ENCODE data around the gene CARS2. TPM values are rescaled to one million over a fixed set of nuclear protein-coding genes. Genes with fewer than 3 reads are reported as not detected.

The CARS2 gene
- total RNA-seq, 4 donors from 2014 or later: 22.5 to 34.8 (median 28.0) TPM

GRCh38 chr13:110647365-110647737 lies 58.6 kb downstream of the CARS2 start:
- no peak for DNase-seq
- ATAC-seq: no peak
- H3K36me3 ChIP-seq: peaks cover 3 to 19% of the 10 kb centered on the region in 2 donors
- H3K27me3 ChIP-seq: no peaks in the 10 kb centered on the region
- intact Hi-C loops (cut with DNase I; ENCODE audit: low total_unique reads): no loop called here
- no peak overlapping the region for H3K27ac ChIP-seq
- in situ Hi-C loops (cut with MboI; ENCODE audit: low sequenced_read_pairs in 4 of 4): no loop called here
- TF ChIP-seq POLR2A (IDR thresholded peaks at IDR 0.05): no peak
- TF ChIP-seq, protein P1, sequence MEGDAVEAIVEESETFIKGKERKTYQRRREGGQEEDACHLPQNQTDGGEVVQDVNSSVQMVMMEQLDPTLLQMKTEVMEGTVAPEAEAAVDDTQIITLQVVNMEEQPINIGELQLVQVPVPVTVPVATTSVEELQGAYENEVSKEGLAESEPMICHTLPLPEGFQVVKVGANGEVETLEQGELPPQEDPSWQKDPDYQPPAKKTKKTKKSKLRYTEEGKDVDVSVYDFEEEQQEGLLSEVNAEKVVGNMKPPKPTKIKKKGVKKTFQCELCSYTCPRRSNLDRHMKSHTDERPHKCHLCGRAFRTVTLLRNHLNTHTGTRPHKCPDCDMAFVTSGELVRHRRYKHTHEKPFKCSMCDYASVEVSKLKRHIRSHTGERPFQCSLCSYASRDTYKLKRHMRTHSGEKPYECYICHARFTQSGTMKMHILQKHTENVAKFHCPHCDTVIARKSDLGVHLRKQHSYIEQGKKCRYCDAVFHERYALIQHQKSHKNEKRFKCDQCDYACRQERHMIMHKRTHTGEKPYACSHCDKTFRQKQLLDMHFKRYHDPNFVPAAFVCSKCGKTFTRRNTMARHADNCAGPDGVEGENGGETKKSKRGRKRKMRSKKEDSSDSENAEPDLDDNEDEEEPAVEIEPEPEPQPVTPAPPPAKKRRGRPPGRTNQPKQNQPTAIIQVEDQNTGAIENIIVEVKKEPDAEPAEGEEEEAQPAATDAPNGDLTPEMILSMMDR (IDR thresholded peaks at IDR 0.05 in 4 of 5, conservative IDR thresholded peaks at IDR 0.05 in 1 of 5): no peak
- no peaks in the 10 kb centered on the region for H3K4me1 ChIP-seq
- H3K4me3 ChIP-seq: no peak overlapping the region
- no peaks in the 10 kb centered on the region for H3K9me3 ChIP-seq

- Histone ChIP-seq H3K4me3 (no peak overlapping the region), H3K36me3 (peaks cover 3 to 26% of the 10 kb centered on the region in 2 donors), H3K27ac (no peak overlapping the region), H3K9me3 (no peaks in the 10 kb centered on the region), H3K27me3 (no peaks in the 10 kb centered on the region), H3K4me1 (no peaks in the 10 kb centered on the region)
- intact Hi-C loops (cut with DNase I; ENCODE audit: low total_unique reads): no loop called here
- DNase-seq (no peak), ATAC-seq (no peak)
- in situ Hi-C loops (cut with MboI; ENCODE audit: low sequenced_read_pairs in 4 of 4): no loop called here
- no peak for TF ChIP-seq POLR2A (IDR thresholded peaks at IDR 0.05)
- TF ChIP-seq, protein P1 (IDR thresholded peaks at IDR 0.05 in 4 of 5, conservative IDR thresholded peaks at IDR 0.05 in 1 of 5): no peak
Measured at GRCh38 chr13:110646442-110647364, 59.2 kb downstream of the CARS2 start.

DNA sequence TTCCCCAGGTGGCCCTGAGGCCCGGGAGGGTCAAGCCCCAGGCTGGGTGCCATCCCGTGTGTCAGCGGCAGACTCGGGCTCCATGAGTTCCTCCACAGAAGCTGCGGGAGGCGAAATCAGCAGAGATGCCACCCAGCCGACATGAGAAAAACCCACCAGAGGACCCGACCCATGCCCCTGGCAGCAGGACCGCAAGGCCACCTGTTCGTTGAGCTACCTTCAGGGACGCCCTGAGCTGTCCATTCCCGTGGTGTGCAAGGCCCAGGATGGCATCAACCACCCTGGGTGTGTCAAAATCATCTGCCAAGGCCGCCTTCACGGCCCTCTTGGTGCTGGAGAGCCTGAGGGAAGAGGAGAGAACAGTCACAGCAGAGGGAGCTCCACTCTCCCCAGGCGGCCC lies 60.2 kb downstream of the CARS2 start:
- H3K36me3 ChIP-seq: peaks cover 3 to 25% of the 10 kb centered on the region in 2 donors
- intact Hi-C loops (cut with DNase I; ENCODE audit: low total_unique reads) (no loop called here), in situ Hi-C loops (cut with MboI; ENCODE audit: low sequenced_read_pairs in 4 of 4) (no loop called here)
- H3K4me3 ChIP-seq: no peak overlapping the region
- DNase-seq (no peak), ATAC-seq (no peak)
- H3K9me3 ChIP-seq: no peaks in the 10 kb centered on the region
- H3K4me1 ChIP-seq: peaks cover 3 to 9% of the 10 kb centered on the region in 2 donors
- peak overlapping the region in 1 of 4 donors; percentile 39 for H3K27ac ChIP-seq
- H3K27me3 ChIP-seq: no peaks in the 10 kb centered on the region
- TF ChIP-seq, protein P1 (IDR thresholded peaks at IDR 0.05 in 4 of 5, conservative IDR thresholded peaks at IDR 0.05 in 1 of 5): no peak
- TF ChIP-seq POLR2A (IDR thresholded peaks at IDR 0.05): no peak

- Histone ChIP-seq H3K4me3 (no peak overlapping the region), H3K4me1 (peaks cover 10 to 13% of the 10 kb centered on the region in 2 donors), H3K9me3 (no peaks in the 10 kb centered on the region), H3K27ac (peak overlapping the region in 1 of 4 donors; percentile 39), H3K27me3 (no peaks in the 10 kb centered on the region), H3K36me3 (peaks cover 3 to 17% of the 10 kb centered on the region in 2 donors)
- in situ Hi-C loops (cut with MboI; ENCODE audit: low sequenced_read_pairs in 4 of 4): no loop called here
- DNase-seq: peak; percentile 31 to 76
- TF ChIP-seq, protein P1 (IDR thresholded peaks at IDR 0.05 in 4 of 5, conservative IDR thresholded peaks at IDR 0.05 in 1 of 5): peak; percentile 15 to 51 (median 29)
- no peak for TF ChIP-seq POLR2A (IDR thresholded peaks at IDR 0.05)
- peak; percentile 21 to 75 for ATAC-seq
- intact Hi-C loops (cut with DNase I; ENCODE audit: low total_unique reads): no loop called here
Measured at GRCh38 chr13:110644892-110645521, 60.9 kb downstream of the CARS2 start.
